ENCODE measurements around the gene SLC35A3.

The SLC35A3 gene

GRCh38 chr1:99992044-99992722, 22.4 kb downstream of the SLC35A3 start:
- H3K27ac ChIP-seq (ENCODE audit: low read length), result no peak overlapping the region
- H3K9me3 ChIP-seq (replicated peaks; ENCODE audit: insufficient read depth, low read length), result no peaks in the 10 kb centered on the region
- peak overlapping the region; percentile 36; the same call in 1 of the 2 replicates for H3K4me3 ChIP-seq (ENCODE audit: low read length)
- H3K4me1 ChIP-seq (ENCODE audit: low read length), result no peaks in the 10 kb centered on the region
- no peaks in the 10 kb centered on the region for H3K36me3 ChIP-seq (replicated peaks; ENCODE audit: insufficient read depth, low read length)
- peaks cover 8% of the 10 kb centered on the region; the same call in 1 of the 2 replicates for H3F3A ChIP-seq (ENCODE audit: insufficient read depth, low read length)
- no peaks in the 10 kb centered on the region for H3K79me2 ChIP-seq (ENCODE audit: low read length)
- no peaks in the 10 kb centered on the region for H3K9me2 ChIP-seq (replicated peaks; ENCODE audit: insufficient read depth, low read length)
- DNase-seq, result no peak
- no peaks in the 10 kb centered on the region for H4K20me1 ChIP-seq (ENCODE audit: insufficient read depth, low read length)
- no peaks in the 10 kb centered on the region for H3K27me3 ChIP-seq (replicated peaks; ENCODE audit: insufficient read depth, low read length)
- H3K9ac ChIP-seq (ENCODE audit: low read length), result no peak overlapping the region
- TF ChIP-seq EZH2 (optimal IDR thresholded peaks at IDR 0.05; ENCODE audit: low read depth, low read length), result no peak
- no peak for TF ChIP-seq EZH2phosphoT487 (IDR thresholded peaks at IDR 0.05; ENCODE audit: low read length)
- no peak for TF ChIP-seq CTCF (IDR thresholded peaks at IDR 0.05; ENCODE audit: low read length)
- peak overlapping the region; percentile 52 for H3K4me2 ChIP-seq (ENCODE audit: low read depth, low read length)
- no peak overlapping the region for H2AFZ ChIP-seq (ENCODE audit: low read length)

- peak overlapping the region; percentile 35; the same call in 1 of the 2 replicates for H2AFZ ChIP-seq (ENCODE audit: low read length)
- H3K4me1 ChIP-seq (ENCODE audit: low read length), result no peaks in the 10 kb centered on the region
- peak; percentile 60 for DNase-seq
- no peaks in the 10 kb centered on the region for H3K27me3 ChIP-seq (replicated peaks; ENCODE audit: insufficient read depth, low read length)
- peak overlapping the region; percentile 42; the same call in 1 of the 2 replicates for H3K9ac ChIP-seq (ENCODE audit: low read length)
- no peak for TF ChIP-seq CTCF (IDR thresholded peaks at IDR 0.05; ENCODE audit: low read length)
- TF ChIP-seq EZH2 (optimal IDR thresholded peaks at IDR 0.05; ENCODE audit: low read depth, low read length), result no peak
- no peak for TF ChIP-seq EZH2phosphoT487 (IDR thresholded peaks at IDR 0.05; ENCODE audit: low read length)
- peaks cover 8% of the 10 kb centered on the region; the same call in 1 of the 2 replicates for H3F3A ChIP-seq (ENCODE audit: insufficient read depth, low read length)
- H3K9me2 ChIP-seq (replicated peaks; ENCODE audit: insufficient read depth, low read length), result no peaks in the 10 kb centered on the region
- peak overlapping the region; percentile 52 for H3K4me2 ChIP-seq (ENCODE audit: low read depth, low read length)
- no peaks in the 10 kb centered on the region for H4K20me1 ChIP-seq (ENCODE audit: insufficient read depth, low read length)
- H3K27ac ChIP-seq (ENCODE audit: low read length), result peak overlapping the region; percentile 62; the same call in 1 of the 2 replicates
- no peaks in the 10 kb centered on the region for H3K9me3 ChIP-seq (replicated peaks; ENCODE audit: insufficient read depth, low read length)
- no peaks in the 10 kb centered on the region for H3K36me3 ChIP-seq (replicated peaks; ENCODE audit: insufficient read depth, low read length)
- H3K4me3 ChIP-seq (ENCODE audit: low read length), result peak overlapping the region; percentile 36
- H3K79me2 ChIP-seq (ENCODE audit: low read length), result no peaks in the 10 kb centered on the region
These were observed 23.1 kb downstream of the SLC35A3 start for GRCh38 chr1:99992760-99993467.

GRCh38 chr1:99993468-99993845, 23.7 kb downstream of the SLC35A3 start:
- peak overlapping the region; percentile 62; the same call in 1 of the 2 replicates for H3K27ac ChIP-seq (ENCODE audit: low read length)
- TF ChIP-seq EZH2 (optimal IDR thresholded peaks at IDR 0.05; ENCODE audit: low read depth, low read length), result no peak
- TF ChIP-seq CTCF (IDR thresholded peaks at IDR 0.05; ENCODE audit: low read length), result no peak
- no peak for TF ChIP-seq EZH2phosphoT487 (IDR thresholded peaks at IDR 0.05; ENCODE audit: low read length)
- no peak for DNase-seq
- no peaks in the 10 kb centered on the region for H3K9me3 ChIP-seq (replicated peaks; ENCODE audit: insufficient read depth, low read length)
- H3F3A ChIP-seq (ENCODE audit: insufficient read depth, low read length), result peaks cover 8% of the 10 kb centered on the region; the same call in 1 of the 2 replicates
- H3K4me3 ChIP-seq (ENCODE audit: low read length), result peak overlapping the region; percentile 36
- no peaks in the 10 kb centered on the region for H3K4me1 ChIP-seq (ENCODE audit: low read length)
- no peak overlapping the region for H2AFZ ChIP-seq (ENCODE audit: low read length)
- no peaks in the 10 kb centered on the region for H4K20me1 ChIP-seq (ENCODE audit: insufficient read depth, low read length)
- no peaks in the 10 kb centered on the region for H3K79me2 ChIP-seq (ENCODE audit: low read length)
- no peaks in the 10 kb centered on the region for H3K27me3 ChIP-seq (replicated peaks; ENCODE audit: insufficient read depth, low read length)
- peak overlapping the region; percentile 42; the same call in 1 of the 2 replicates for H3K9ac ChIP-seq (ENCODE audit: low read length)
- H3K9me2 ChIP-seq (replicated peaks; ENCODE audit: insufficient read depth, low read length), result no peaks in the 10 kb centered on the region
- H3K4me2 ChIP-seq (ENCODE audit: low read depth, low read length), result peak overlapping the region; percentile 52; the same call in 1 of the 2 replicates
- no peaks in the 10 kb centered on the region for H3K36me3 ChIP-seq (replicated peaks; ENCODE audit: insufficient read depth, low read length)
